Stimulated activated CD8-positive, alpha-beta memory T cell treated with anti-CD3 and anti-CD28 coated beads, Interleukin-7, amount 100 ng/mL, for 4 hours (primary cell): ENCODE data around the gene BBIP1.
"Not testable (repeated sequence)": the region's sequence is repeated elsewhere in the genome, so short reads cannot be mapped to it uniquely, and the experiment has no call there.

Source experiments
- DNase-seq, 2 donors: peaks; one replicate each; pipeline ENCODE4 v3.0.0-alpha.2; 2020; ENCODE audit warnings: low read depth in 2 of 2

Gene BBIP1

GRCh38 chr10:110923856-110924493 lies 5.0 kb upstream of the BBIP1 start:
- no peak for DNase-seq

- no peak for DNase-seq
Measured at GRCh38 chr10:110919971-110920881, 1.2 kb upstream of the BBIP1 start.

GRCh38 chr10:110919349-110919931 lies 460 bp upstream of the BBIP1 start, which contains the start of gene SHOC2:
SHOC2 (plus strand) TSS chr10:110919604; CDS start chr10:110964359, 44,755 bp downstream.
- peak; percentile 99 for DNase-seq

GRCh38 chr10:110918269-110918642 lies 724 bp downstream of the BBIP1 start:
- DNase-seq = peak; percentile 70 to 83

- DNase-seq = no peak
Measured at GRCh38 chr10:110916554-110917346, 2.2 kb downstream of the BBIP1 start.

- DNase-seq = not testable (repeated sequence)
Measured at GRCh38 chr10:110915600-110915999, 3.4 kb downstream of the BBIP1 start.

GRCh38 chr10:110915035-110915434 lies 3.9 kb downstream of the BBIP1 start:
- no peak for DNase-seq

- no peak for DNase-seq
Measured at GRCh38 chr10:110914431-110914830, 4.5 kb downstream of the BBIP1 start.

GRCh38 chr10:110912374-110912773 lies 6.6 kb downstream of the BBIP1 start:
- DNase-seq = no peak

GRCh38 chr10:110910138-110910537 lies 8.8 kb downstream of the BBIP1 start:
- DNase-seq = no peak

- no peak for DNase-seq
Measured at GRCh38 chr10:110903280-110904278, 15.4 kb downstream of the BBIP1 start.

GRCh38 chr10:110901954-110902819 lies 16.8 kb downstream of the BBIP1 start:
- DNase-seq = peak; percentile 17 to 21

GRCh38 chr10:110900983-110901382 lies 18.0 kb downstream of the BBIP1 start:
- DNase-seq = no peak

GRCh38 chr10:110898391-110898790 lies 20.6 kb downstream of the BBIP1 start:
- no peak for DNase-seq

- no peak for DNase-seq
Measured at GRCh38 chr10:110897184-110897583, 21.8 kb downstream of the BBIP1 start.

- DNase-seq = no peak
Measured at GRCh38 chr10:110893559-110894179, 25.3 kb downstream of the BBIP1 start.

GRCh38 chr10:110892602-110893288 lies 26.2 kb downstream of the BBIP1 start:
- DNase-seq = no peak

- DNase-seq = no peak
Measured at GRCh38 chr10:110887560-110887959, 31.4 kb downstream of the BBIP1 start.
